Body of pancreas (tissue), 4 donors: ENCODE results near the gene MGAT3. TPM values are rescaled to one million over a fixed set of nuclear protein-coding genes. Genes with fewer than 3 reads are reported as not detected.

Experiments used
- ATAC-seq: fragments of 150-250 bp; one replicate; pipeline ENCODE4 v1.9.1; 2016
- DNase-seq, 4 donors: peaks; one replicate each; pipeline ENCODE4 v3.0.0-alpha.2; 2019
- H3K27ac ChIP-seq, 4 donors: fragments of 200-600 bp; sonication (generic); 1 replicate in 3 of 4; 2 replicates in 1 of 4; pipeline versions ENCODE4 v1.5.1 to v1.6.1; 2016 to 2019; ENCODE audit warnings: mild to moderate bottlenecking in 1 of 4, mixed read lengths in 1 of 4, moderate library complexity in 1 of 4
- H3K27me3 ChIP-seq, 2 donors: fragments of 200-600 bp; sonication (generic); one replicate each; pipeline ENCODE4 v1.6.0; 2016; ENCODE audit warnings: mild to moderate bottlenecking in 1 of 2
- H3K36me3 ChIP-seq, 2 donors: fragments of 200-600 bp; sonication (generic); replicated peaks in 1 of 2; 2 replicates each; pipeline ENCODE4 v1.5.1; 2016; ENCODE audit warnings: low read depth in 2 of 2; ENCODE audit not compliant: insufficient read depth in 1 of 2
- H3K4me1 ChIP-seq: fragments of 200-600 bp; sonication (generic); one replicate; pipeline ENCODE4 v1.6.0; 2016
- H3K4me3 ChIP-seq, 2 donors: fragments of 200-600 bp; sonication (generic); 1 replicate in 1 of 2; 2 replicates in 1 of 2; pipeline ENCODE4 v1.5.1; 2016 to 2019
- H3K9me3 ChIP-seq, 3 donors: fragments of 200-600 bp; sonication (generic); 1 replicate in 2 of 3; 2 replicates in 1 of 3; pipeline ENCODE4 v1.5.1; 2016
- POLR2A ChIP-seq, 3 donors: fragments of 450-650 bp; IDR thresholded peaks; one replicate each; pipeline ENCODE4 v1.6.1; 2016; ENCODE audit warnings: antibody characterized with exemption in 3 of 3, mild to moderate bottlenecking in 2 of 3
- WGBS, 2 donors: methylation state at CpG; one replicate each; pipeline ENCODE4 v1.1.5; 2017; 5-methylcytosine and 5-hydroxymethylcytosine counted together
- intact Hi-C: fragments of 100-400 bp; cut with DNase I; formaldehyde crosslinking; loops from one replicate; pipeline ENCODE4 v1.15.1; 2023
- total RNA-seq, 2 donors: library from RNA; depleted of rRNA; stranded (reverse); fragments of >200 nt; gene quantifications; one replicate each; pipeline ENCODE4 v1.1.0, GENCODE V29; 2016
- TF ChIP-seq, protein P1 (sequence below), 7 experiments: fragments of 450-650 bp in 4 of 7; fragments of 200-600 bp in 3 of 7; sonication (generic) in 3 of 7; IDR thresholded peaks; one replicate each; pipeline ENCODE4 v1.5.1; 2016 to 2019; ENCODE audit warnings: antibody characterized with exemption in 7 of 7

Gene MGAT3
- total RNA-seq, 2 donors from 2014 or later = 0.99 to 2.9 TPM

DNA sequence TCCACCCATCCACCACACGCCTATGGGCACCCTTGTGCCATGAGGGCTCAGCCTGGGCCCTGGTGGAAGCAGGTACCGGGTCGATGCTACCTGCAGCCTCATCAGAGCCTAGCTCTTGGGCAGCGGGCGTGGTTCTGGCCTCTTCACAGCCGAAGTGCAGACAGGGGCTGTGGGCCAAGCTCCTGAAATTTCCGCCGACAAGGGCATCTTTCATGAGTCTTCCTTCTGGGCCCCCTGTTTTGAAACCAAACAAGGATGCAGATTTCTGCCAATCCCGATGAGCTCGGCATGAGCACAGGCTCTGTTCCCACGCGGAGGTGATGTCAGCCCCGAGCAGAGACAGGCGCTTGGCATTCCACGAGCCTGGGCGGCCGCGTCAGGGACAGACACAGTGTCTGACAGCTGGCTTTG is 22.6 kb upstream of the MGAT3 start:
- TF ChIP-seq POLR2A (IDR thresholded peaks at IDR 0.05) = no peak
- TF ChIP-seq, protein P1, sequence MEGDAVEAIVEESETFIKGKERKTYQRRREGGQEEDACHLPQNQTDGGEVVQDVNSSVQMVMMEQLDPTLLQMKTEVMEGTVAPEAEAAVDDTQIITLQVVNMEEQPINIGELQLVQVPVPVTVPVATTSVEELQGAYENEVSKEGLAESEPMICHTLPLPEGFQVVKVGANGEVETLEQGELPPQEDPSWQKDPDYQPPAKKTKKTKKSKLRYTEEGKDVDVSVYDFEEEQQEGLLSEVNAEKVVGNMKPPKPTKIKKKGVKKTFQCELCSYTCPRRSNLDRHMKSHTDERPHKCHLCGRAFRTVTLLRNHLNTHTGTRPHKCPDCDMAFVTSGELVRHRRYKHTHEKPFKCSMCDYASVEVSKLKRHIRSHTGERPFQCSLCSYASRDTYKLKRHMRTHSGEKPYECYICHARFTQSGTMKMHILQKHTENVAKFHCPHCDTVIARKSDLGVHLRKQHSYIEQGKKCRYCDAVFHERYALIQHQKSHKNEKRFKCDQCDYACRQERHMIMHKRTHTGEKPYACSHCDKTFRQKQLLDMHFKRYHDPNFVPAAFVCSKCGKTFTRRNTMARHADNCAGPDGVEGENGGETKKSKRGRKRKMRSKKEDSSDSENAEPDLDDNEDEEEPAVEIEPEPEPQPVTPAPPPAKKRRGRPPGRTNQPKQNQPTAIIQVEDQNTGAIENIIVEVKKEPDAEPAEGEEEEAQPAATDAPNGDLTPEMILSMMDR (IDR thresholded peaks at IDR 0.05) = no peak
- Histone ChIP-seq H3K4me3 (no peak overlapping the region), H3K9me3 (no peaks in the 10 kb centered on the region), H3K27ac (no peak overlapping the region), H3K36me3 (peaks cover 2 to 7% of the 10 kb centered on the region in 2 donors), H3K4me1 (peaks cover 9% of the 10 kb centered on the region), H3K27me3 (no peaks in the 10 kb centered on the region)
- intact Hi-C loops = no loop called here
- DNase-seq (no peak), ATAC-seq (no peak)
- 84 to 87% methylated on average over 5 to 18 of the region's 18 CpGs for WGBS, 2 donors

GRCh38 chr22:39434721-39435120 is 22.1 kb upstream of the MGAT3 start:
- Histone ChIP-seq H3K27ac (no peak overlapping the region), H3K4me1 (peaks cover 9% of the 10 kb centered on the region), H3K27me3 (no peaks in the 10 kb centered on the region), H3K36me3 (peaks cover 2 to 7% of the 10 kb centered on the region in 2 donors), H3K9me3 (no peaks in the 10 kb centered on the region), H3K4me3 (no peak overlapping the region)
- WGBS, 2 donors = 83 to 84% methylated on average over 6 of the region's 6 CpGs
- TF ChIP-seq, protein P1 (IDR thresholded peaks at IDR 0.05) = no peak
- no peak for TF ChIP-seq POLR2A (IDR thresholded peaks at IDR 0.05)
- intact Hi-C loops = no loop called here
- DNase-seq (no peak), ATAC-seq (no peak)

DNA sequence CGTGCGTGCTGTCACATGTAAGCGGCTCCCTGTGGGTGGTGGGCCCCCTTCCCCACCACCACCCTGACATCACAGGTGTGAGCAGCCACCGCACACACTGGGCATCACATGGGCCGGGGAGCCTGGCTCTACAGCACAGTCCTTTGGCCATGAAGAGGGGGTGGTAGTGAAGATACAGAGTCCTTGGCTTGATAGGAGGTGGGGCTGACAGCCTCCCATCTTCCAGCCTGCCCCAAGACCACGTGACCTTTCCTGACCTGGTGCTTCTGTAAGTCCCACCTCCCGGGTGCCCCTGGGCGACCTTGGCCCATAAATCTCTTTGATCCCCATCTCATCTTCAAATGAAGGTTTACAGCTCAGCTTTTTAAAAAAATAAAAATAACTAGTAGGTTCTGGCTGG is 21.2 kb upstream of the MGAT3 start:
- Histone ChIP-seq H3K27ac (no peak overlapping the region), H3K27me3 (no peaks in the 10 kb centered on the region), H3K4me1 (peaks cover 9% of the 10 kb centered on the region), H3K36me3 (peaks cover 2 to 7% of the 10 kb centered on the region in 2 donors), H3K4me3 (no peak overlapping the region), H3K9me3 (no peaks in the 10 kb centered on the region)
- no peak for TF ChIP-seq POLR2A (IDR thresholded peaks at IDR 0.05)
- TF ChIP-seq, protein P1 (IDR thresholded peaks at IDR 0.05) = no peak
- 83 to 95% methylated on average over 4 to 8 of the region's 8 CpGs for WGBS, 2 donors
- intact Hi-C loops = no loop called here
- no peak for ATAC-seq
- no peak for DNase-seq

- H3K4me1 ChIP-seq = peaks cover 9% of the 10 kb centered on the region
- TF ChIP-seq, protein P1 (IDR thresholded peaks at IDR 0.05) = no peak
- no peak for TF ChIP-seq POLR2A (IDR thresholded peaks at IDR 0.05)
- no peak overlapping the region for H3K27ac ChIP-seq
- no peaks in the 10 kb centered on the region for H3K9me3 ChIP-seq
- no peak for DNase-seq
- intact Hi-C loops = no loop called here
- H3K4me3 ChIP-seq = no peak overlapping the region
- no peaks in the 10 kb centered on the region for H3K27me3 ChIP-seq
- ATAC-seq = no peak
- no peaks in the 10 kb centered on the region for H3K36me3 ChIP-seq
- WGBS, 2 donors = 19 to 21% methylated on average over 10 to 13 of the region's 16 CpGs
These were observed 18.8 kb upstream of the MGAT3 start for GRCh38 chr22:39437791-39438704.
